GM23248 (cell line): Measurements from ENCODE around the gene POLR1G.

Source experiments
- EZH2 ChIP-seq: fragments of 200-600 bp; sonication (generic); IDR thresholded peaks from 2 replicates; pipeline ENCODE4 v1.6.1; 2018; ENCODE audit warnings: antibody characterized with exemption, mild to moderate bottlenecking; ENCODE audit not compliant: insufficient read depth, poor library complexity, severe bottlenecking
- EZH2phosphoT487 ChIP-seq: fragments of 200-600 bp; sonication (generic); IDR thresholded peaks from 2 replicates; pipeline ENCODE4 v1.6.1; 2018; ENCODE audit warnings: antibody characterized with exemption, moderate library complexity, mild to moderate bottlenecking, low read depth; ENCODE audit not compliant: insufficient read depth

GRCh38 chr19:45419895-45420294 lies 13.5 kb downstream of the POLR1G start:
- TF ChIP-seq EZH2 (no peak), EZH2phosphoT487 (no peak)
